Keratinocyte (primary cell): ENCODE measurements around the gene TM9SF3. TPM values are rescaled to one million over a fixed set of nuclear protein-coding genes. Genes with fewer than 3 reads are reported as not detected.

Source experiments
- DNase-seq: peaks from one replicate; pipeline ENCODE4 v3.0.0-alpha.2; 2011; ENCODE audit warnings: low read depth, missing footprints, low spot score
- FAIRE-seq: peaks from 2 replicates; lab custom pipeline; 2011; peaks lifted over from hg19 to GRCh38; lab: Jason Lieb, UNC
- H2AFZ ChIP-seq: 2 replicates; pipeline ENCODE4 v1.6.0; 2012; ENCODE audit warnings: low read length, control low read depth, inconsistent platforms; ENCODE audit not compliant: control insufficient read depth
- H3K27ac ChIP-seq: 2 replicates; pipeline ENCODE4 v1.5.1; 2011; ENCODE audit warnings: low read length; ENCODE audit not compliant: control insufficient read depth, insufficient read depth
- H3K27me3 ChIP-seq: 3 replicates; pipeline ENCODE4 v1.6.0; 2011; ENCODE audit warnings: low read length; ENCODE audit not compliant: control insufficient read depth, insufficient read depth; ENCODE audit errors: extremely low read depth
- H3K36me3 ChIP-seq, 2 experiments: 2 replicates in 1 of 2; 3 replicates in 1 of 2; pipeline ENCODE4 v1.5.1; 2011; ENCODE audit warnings: low read length in 2 of 2, mild to moderate bottlenecking in 1 of 2; ENCODE audit not compliant: control insufficient read depth in 2 of 2, insufficient read depth in 2 of 2; ENCODE audit errors: extremely low read depth in 1 of 2
- H3K4me1 ChIP-seq: 3 replicates; pipeline ENCODE4 v1.5.1; 2011; ENCODE audit warnings: low read length; ENCODE audit not compliant: control insufficient read depth, insufficient read depth; ENCODE audit errors: extremely low read depth
- H3K4me2 ChIP-seq: 3 replicates; pipeline ENCODE4 v1.6.0; 2011; ENCODE audit warnings: low read depth, low read length; ENCODE audit not compliant: control insufficient read depth, insufficient read depth; ENCODE audit errors: extremely low read depth
- H3K4me3 ChIP-seq, 3 experiments: fragments of 200-600 bp in 1 of 3; sonication (generic) in 1 of 3; 2 replicates in 2 of 3; 3 replicates in 1 of 3; pipeline ENCODE4 v1.5.1; 2011 to 2016; ENCODE audit warnings: low read length in 3 of 3, mild to moderate bottlenecking in 3 of 3, control low read depth in 2 of 3, inconsistent platforms in 1 of 3, low read depth in 1 of 3, mixed read lengths in 1 of 3, mixed run types in 1 of 3, moderate library complexity in 1 of 3; ENCODE audit not compliant: control insufficient read depth in 2 of 3, insufficient read depth in 2 of 3; ENCODE audit errors: extremely low read depth in 1 of 3
- H3K79me2 ChIP-seq: 2 replicates; pipeline ENCODE4 v1.6.0; 2012; ENCODE audit warnings: low read length; ENCODE audit not compliant: control insufficient read depth, insufficient read depth
- H3K9ac ChIP-seq: 3 replicates; pipeline ENCODE4 v1.6.0; 2011; ENCODE audit warnings: low read length; ENCODE audit not compliant: control insufficient read depth, insufficient read depth; ENCODE audit errors: extremely low read depth
- H3K9me1 ChIP-seq: 3 replicates; pipeline ENCODE4 v1.6.0; 2011; ENCODE audit warnings: low read length; ENCODE audit not compliant: control insufficient read depth, insufficient read depth; ENCODE audit errors: extremely low read depth
- H3K9me3 ChIP-seq: 2 replicates; pipeline ENCODE4 v1.5.1; 2012; ENCODE audit warnings: low read depth, low read length; ENCODE audit not compliant: control insufficient read depth
- H4K20me1 ChIP-seq: 3 replicates; pipeline ENCODE4 v1.6.0; 2011; ENCODE audit warnings: low read length; ENCODE audit not compliant: control insufficient read depth, insufficient read depth; ENCODE audit errors: extremely low read depth
- CTCF ChIP-seq, 3 experiments: IDR thresholded peaks in 1 of 3; conservative IDR thresholded peaks in 1 of 3; optimal IDR thresholded peaks in 1 of 3; 2 replicates in 2 of 3; 3 replicates in 1 of 3; pipeline versions ENCODE3 to v1.5.1; 2011; ENCODE audit warnings: low read length in 3 of 3, mild to moderate bottlenecking in 3 of 3, moderate library complexity in 2 of 3, control low read depth in 1 of 3, inconsistent platforms in 1 of 3; ENCODE audit not compliant: insufficient read depth in 2 of 3; ENCODE audit errors: extremely low read depth in 1 of 3
- EZH2 ChIP-seq: IDR thresholded peaks from one replicate; pipeline ENCODE4 v1.6.1; 2012; ENCODE audit warnings: inconsistent platforms, mild to moderate bottlenecking, low read length, moderate library complexity
- dilution Hi-C: fragments of 300-500 bp; cut with MboI; formaldehyde crosslinking; loops from one replicate; pipeline ENCODE4 v1.7.0; 2020; ENCODE audit warnings: low sequenced_read_pairs; ENCODE audit not compliant: extremely low pct_ligation_motif_present
- polyA plus RNA-seq, 5 experiments: library from polyadenylated mRNA; depleted of rRNA in 3 of 5; stranded (reverse) in 3 of 5; stranded (forward) in 1 of 5; unstranded in 1 of 5; fragments of >200 nt; gene quantifications; 1 replicate in 1 of 5; 2 replicates in 3 of 5; 3 replicates in 1 of 5; pipeline versions ENCODE4 v1.2.1 to v1.2.3, GENCODE V29; 2011 to 2012; ENCODE audit warnings: missing spikeins in 2 of 5, low read depth in 1 of 5, low replicate concordance in 1 of 5

The TM9SF3 gene
- polyA plus RNA-seq, 1 donor (not counting 4 experiments of a cell fraction or from before 2014, with no cell fraction given) = 90.0 TPM

- no peaks in the 10 kb centered on the region for H3K9me3 ChIP-seq
- H3K27me3 ChIP-seq = no peaks in the 10 kb centered on the region
- no peak overlapping the region for H3K9ac ChIP-seq
- H3K36me3 ChIP-seq = peaks cover 4 to 5% of the 10 kb centered on the region in 2 experiments
- H3K4me3 ChIP-seq = no peak overlapping the region
- H3K4me1 ChIP-seq = no peaks in the 10 kb centered on the region
- peaks cover 95% of the 10 kb centered on the region for H3K79me2 ChIP-seq
- dilution Hi-C loops = no loop called here
- no peak for FAIRE-seq
- H3K27ac ChIP-seq = no peak overlapping the region
- peaks cover 12% of the 10 kb centered on the region for H4K20me1 ChIP-seq
- TF ChIP-seq CTCF (optimal IDR thresholded peaks at IDR 0.05 in 1 of 3, IDR thresholded peaks at IDR 0.05 in 1 of 3, conservative IDR thresholded peaks at IDR 0.05 in 1 of 3; ENCODE audit: extremely low read depth in 1 of 3, insufficient read depth in 2 of 3, low read length in 3 of 3) = no peak
- TF ChIP-seq EZH2 = no peak
- peaks cover 2% of the 10 kb centered on the region for H3K9me1 ChIP-seq
- H3K4me2 ChIP-seq = no peak overlapping the region
- no peak for DNase-seq
- no peak overlapping the region for H2AFZ ChIP-seq
Measured at GRCh38 chr10:96570983-96571964, 15.5 kb downstream of the TM9SF3 start.

GRCh38 chr10:96570511-96570910 is 16.3 kb downstream of the TM9SF3 start:
- H2AFZ ChIP-seq = no peak overlapping the region
- H3K9ac ChIP-seq = no peak overlapping the region
- FAIRE-seq (no peak), DNase-seq (no peak)
- dilution Hi-C loops = no loop called here
- no peak for TF ChIP-seq CTCF (optimal IDR thresholded peaks at IDR 0.05 in 1 of 3, IDR thresholded peaks at IDR 0.05 in 1 of 3, conservative IDR thresholded peaks at IDR 0.05 in 1 of 3; ENCODE audit: extremely low read depth in 1 of 3, insufficient read depth in 2 of 3, low read length in 3 of 3)
- TF ChIP-seq EZH2 = no peak
- no peaks in the 10 kb centered on the region for H3K9me3 ChIP-seq
- H4K20me1 ChIP-seq = peaks cover 15% of the 10 kb centered on the region
- H3K36me3 ChIP-seq = peaks cover 1 to 5% of the 10 kb centered on the region in 2 experiments
- peaks cover 2% of the 10 kb centered on the region for H3K9me1 ChIP-seq
- peaks cover 94% of the 10 kb centered on the region for H3K79me2 ChIP-seq
- no peak overlapping the region for H3K27ac ChIP-seq
- H3K27me3 ChIP-seq = no peaks in the 10 kb centered on the region
- no peak overlapping the region for H3K4me2 ChIP-seq
- no peak overlapping the region for H3K4me3 ChIP-seq
- no peaks in the 10 kb centered on the region for H3K4me1 ChIP-seq
